Inflammatory macrophage treated with lipopolysaccharide for 1 hour (primary cell): ENCODE results near the gene NUMB.

Experiments used
- DNase-seq, 2 donors: peaks; one replicate each; pipeline ENCODE4 v3.0.0-alpha.2; 2020 to 2022

Gene NUMB

DNA sequence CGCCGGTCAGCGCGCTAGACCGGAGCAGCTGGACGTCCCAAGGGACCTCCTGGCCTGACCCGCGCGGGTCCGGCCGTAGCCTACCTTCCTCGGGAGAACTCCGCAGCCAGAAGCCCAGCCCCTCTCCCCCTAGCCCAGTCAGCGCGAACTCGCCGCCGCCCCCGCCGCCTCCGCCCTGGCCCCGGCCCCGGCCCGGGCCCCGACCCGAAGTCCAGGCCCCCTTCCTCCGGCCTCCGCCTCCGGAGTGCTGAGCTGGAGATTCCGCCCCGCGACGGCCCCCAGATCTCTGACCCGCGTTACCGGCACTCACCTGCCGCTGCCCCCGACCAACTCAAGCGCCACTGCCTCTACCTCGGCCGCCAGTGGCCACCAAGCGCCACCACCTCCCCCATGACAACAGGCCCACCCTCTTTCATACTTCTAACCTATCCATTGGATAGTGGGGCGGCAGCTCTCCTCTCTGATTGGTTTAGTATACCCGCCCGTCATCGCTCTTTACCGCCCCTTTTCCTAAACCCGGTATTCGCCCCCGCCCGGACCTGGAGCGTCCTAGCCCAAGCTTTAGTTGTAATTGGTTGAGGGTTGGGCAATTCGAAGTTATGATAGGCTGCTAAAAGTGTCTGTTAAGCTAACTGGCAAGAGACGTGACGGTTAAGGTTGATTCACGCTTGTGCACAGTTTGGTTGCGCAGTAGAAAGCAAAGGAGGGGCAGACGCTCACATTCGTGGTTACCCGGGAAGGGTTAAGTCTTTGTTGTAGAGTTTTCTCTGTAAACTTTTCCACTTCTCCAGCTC lies at the start of gene NUMB:
TSS of gene NUMB (minus strand) at position 364 of the 794 bp plus-strand sequence. CDS start 102,795 bp downstream, outside the sequence.
- DNase-seq: peak; percentile 100

DNA sequence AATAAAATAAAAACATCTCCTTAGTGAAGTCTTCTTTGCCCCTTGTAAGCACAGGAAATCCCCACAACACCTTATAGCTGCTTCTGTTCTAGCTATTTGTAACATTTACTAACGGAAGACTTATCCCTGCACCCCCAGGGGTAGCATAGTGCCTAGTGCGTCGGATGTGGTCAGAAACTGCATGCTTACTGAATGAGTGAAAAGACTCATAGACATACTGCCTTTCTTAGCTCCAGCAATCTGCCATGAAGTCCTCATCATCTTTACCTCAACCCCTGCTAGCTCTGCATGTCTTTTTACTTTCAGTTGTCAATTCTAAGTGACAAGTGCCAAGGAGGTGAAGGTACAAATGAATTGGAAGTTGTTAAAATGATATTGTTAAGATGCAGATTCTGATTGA lies 45.3 kb upstream of the NUMB start:
- DNase-seq: no peak

DNA sequence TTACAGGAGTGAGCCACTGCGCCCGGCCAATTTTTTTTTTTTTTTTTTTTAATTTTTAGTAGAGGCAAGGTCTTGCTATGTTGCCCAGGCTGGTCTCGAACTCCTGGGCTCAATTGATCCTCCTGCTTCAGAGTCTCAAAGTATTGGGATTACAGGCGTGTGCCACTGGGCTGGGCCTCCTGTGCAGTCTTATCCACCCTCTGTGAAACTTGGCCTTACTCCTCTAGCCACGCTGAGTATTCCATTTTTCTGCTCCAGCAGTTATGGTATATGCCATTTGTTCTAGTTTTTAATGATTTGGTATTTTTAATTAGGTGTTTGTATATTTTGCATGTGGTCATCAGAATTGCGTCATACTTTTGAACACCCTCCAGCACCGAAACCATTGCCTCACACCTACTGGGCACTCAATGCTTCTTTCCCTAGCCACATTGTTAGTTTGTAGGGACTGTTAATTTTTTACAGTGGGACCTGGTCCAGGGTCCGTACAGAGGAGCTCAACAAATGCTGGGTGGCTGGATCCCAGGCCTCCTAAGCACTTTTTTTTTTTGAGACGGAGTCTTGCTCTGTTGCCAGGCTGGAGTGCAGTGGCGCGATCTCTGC lies 43.8 kb upstream of the NUMB start:
- no peak for DNase-seq

DNA sequence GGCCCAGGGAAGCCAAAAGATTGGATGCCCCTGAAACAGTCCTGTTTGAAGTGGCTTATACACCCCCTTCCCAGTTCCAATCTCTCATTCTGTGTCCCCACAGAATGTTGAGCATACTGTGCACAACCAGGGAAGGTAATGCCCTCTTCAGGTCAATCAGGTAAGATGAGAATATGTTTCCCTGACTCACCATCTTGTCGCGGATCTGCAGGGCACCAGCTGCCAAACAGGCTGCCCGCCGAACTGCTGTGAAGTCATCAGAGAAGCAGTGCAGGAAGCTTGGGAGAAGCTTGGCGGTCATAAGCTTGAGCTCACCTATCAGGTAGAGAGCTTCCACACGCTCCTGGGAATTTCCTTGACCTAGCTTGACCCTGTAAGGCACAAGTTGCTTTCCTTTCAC lies 42.0 kb upstream of the NUMB start:
- DNase-seq: no peak

DNA sequence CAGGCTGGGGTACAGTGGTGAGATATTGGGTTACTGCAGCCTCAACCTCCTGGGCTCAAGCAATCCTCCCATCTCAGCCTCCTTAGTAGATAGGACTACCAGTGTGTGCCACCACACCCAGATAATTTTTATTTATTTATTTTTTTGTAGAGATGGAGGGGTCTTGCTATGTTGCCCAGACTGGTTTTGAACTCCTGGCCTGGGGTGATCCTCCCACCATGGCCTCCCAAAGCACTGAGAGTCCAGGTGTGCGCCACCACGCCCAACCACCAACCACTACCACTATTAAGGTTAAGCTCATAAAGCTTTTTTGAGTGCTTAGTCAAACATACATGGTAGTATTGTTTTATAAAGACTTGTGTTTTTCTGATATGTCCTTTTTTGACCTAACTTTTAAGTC lies 36.2 kb upstream of the NUMB start:
- DNase-seq: no peak

DNA sequence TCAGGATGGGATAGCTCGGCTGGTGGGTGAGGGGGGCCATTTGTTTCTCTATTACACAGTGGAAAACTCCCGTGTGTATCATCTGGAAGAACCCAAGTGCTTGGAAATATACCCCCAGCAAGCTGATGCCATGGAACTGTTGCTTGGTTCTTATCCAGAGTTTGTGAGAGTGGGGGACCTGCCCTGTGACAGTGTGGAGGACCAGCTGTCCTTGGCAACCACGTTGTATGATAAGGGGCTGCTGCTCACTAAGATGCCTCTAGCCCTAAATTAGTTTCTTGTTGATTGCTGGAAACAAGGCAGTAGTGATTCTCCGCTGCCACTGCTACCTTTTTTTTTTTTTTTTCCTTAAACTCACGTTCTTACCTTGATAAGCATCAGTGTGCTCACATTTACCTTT lies 34.3 kb upstream of the NUMB start:
- DNase-seq: no peak

DNA sequence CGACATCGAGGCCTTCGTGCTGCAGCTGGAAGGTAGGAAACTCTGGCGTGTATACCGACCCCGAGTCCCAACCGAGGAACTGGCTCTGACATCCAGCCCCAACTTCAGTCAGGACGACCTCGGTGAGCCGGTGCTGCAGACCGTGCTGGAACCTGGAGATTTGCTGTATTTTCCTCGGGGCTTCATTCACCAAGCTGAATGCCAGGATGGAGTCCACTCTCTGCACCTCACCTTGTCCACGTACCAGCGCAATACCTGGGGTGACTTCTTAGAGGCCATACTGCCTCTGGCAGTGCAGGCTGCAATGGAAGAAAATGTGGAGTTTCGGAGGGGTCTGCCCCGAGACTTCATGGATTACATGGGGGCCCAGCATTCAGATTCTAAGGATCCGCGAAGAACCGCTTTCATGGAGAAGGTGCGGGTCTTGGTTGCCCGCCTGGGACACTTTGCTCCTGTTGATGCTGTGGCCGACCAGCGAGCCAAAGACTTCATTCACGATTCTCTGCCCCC lies 33.8 kb upstream of the NUMB start:
- DNase-seq: no peak

DNA sequence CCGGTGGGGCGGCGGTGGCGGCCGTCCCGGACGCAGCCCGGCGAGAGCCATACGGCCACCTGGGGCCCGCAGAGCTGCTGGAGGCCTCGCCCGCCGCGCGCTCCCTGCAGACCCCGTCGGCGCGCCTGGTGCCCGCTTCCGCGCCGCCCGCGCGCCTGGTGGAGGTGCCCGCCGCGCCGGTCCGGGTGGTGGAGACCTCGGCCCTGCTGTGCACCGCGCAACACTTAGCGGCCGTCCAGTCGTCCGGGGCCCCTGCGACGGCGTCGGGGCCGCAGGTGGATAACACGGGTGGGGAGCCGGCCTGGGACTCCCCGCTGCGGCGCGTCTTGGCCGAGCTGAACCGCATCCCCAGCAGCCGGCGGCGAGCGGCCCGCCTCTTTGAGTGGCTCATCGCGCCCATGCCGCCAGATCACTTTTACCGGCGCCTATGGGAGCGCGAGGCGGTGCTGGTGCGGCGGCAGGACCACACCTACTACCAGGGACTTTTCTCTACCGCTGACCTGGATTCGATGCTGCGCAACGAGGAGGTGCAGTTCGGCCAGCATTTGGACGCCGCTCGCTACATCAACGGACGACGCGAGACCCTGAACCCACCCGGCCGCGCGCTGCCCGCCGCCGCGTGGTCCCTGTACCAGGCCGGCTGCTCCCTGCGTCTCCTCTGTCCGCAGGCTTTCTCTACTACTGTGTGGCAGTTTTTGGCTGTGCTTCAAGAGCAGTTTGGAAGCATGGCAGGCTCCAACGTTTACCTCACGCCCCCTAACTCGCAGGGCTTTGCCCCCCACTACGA lies 33.1 kb upstream of the NUMB start:
- DNase-seq: peak; percentile 40 to 52

DNA sequence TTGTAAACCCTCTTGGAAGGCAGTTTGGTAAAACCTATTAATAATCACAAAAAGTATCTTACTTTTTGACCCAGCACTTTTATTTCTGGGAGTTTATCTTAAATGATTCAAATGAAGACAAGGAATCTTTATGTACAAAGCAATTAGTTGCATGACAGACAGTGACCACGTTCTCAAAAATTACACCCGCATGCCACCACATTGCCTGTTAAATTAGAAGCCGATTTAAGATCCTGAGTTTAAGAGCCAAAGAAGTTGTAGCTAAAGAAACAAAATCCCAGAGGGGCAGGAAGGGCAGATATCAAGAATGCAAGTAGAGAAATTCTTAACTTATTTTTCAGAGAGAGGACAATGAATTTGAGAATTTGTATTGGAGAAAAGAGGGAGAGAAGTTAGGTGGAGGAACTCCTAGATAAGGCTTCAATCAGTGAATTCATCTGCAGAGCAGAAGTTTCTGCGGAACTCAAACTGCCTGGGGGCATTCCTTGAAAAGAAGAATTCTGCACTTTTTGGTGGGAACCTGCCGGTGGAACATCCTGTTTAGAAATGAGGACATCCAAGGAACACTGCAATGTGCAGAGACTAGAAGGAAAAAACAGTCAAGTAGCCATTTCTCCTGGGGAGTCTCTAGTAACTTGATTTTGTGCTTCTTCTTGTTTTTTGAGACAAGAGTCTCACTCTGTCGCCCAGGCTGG lies 31.3 kb upstream of the NUMB start:
- DNase-seq: no peak

DNA sequence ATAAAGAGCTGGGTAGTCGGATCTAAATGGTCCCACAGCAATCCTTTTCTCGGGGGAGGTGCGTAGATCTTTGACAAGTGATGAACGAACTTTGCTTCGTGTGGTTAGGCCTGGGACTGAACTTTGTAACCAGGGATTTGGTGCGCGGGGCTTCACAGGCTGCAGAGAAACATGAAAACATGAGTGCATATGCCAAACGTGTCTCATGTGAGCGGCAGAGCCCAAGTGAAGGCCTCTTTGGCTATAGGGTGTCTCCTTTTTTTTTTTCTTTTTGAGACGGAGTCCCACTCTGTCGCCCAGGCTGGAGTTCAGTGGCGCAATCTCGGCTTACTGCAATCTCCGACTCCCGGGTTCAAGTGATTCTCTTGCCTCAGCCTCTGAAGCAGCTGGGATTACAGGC lies 20.3 kb upstream of the NUMB start:
- no peak for DNase-seq

DNA sequence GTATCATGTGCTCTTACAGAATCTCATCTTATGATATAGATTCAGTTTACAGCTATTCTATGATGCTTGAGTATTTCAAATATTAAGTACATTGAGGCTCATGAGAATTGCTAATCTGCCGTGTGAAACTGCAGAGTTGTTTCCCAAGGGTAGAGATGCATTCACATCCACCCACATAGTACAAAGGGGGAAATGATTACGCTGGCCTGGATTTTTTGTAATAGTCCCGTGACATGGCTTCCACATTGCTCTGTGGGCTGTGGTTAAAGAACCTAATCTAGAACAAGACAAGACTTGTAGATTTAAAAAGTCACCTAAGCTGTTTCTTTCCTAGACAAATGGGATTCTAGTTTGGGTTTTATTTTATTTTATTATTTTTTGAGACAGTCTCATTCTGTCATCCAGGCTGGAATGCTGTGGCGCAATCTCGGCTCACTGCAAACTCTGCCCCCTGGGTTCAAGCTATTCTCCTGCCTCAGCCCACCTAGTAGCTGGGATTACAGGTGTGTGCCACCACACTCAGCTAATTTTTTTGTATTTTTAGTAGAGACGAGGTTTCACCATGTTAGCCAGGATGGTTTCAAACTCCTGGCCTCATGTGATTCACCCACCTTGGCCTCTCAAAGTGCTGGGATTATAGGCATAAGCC lies 19.4 kb upstream of the NUMB start:
- peak; percentile 97 to 99 for DNase-seq

DNA sequence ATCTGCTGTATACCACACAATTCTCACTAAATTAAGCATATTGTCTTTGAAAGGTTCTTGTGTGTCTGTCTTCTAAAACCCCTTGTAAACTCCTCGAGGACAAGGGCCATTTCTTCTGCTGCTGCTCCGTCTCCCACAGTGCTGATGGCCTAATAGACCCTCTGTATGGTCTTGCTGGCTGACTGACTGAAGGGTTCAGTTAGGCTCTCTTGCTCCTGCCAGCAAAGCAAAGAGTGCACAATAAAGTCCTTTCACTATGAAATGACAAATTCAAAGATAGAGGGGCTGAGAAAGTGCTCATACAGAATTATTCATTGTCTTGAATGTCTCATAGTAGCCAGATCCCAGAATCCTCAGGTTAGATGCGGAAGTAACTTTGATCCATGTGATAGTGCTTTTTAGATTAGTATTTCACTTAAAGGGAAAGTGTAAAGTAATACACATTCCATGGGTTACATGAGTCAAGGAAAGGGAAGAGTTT lies 18.1 kb upstream of the NUMB start:
- DNase-seq: peak in 1 of 2 donors; percentile 12

DNA sequence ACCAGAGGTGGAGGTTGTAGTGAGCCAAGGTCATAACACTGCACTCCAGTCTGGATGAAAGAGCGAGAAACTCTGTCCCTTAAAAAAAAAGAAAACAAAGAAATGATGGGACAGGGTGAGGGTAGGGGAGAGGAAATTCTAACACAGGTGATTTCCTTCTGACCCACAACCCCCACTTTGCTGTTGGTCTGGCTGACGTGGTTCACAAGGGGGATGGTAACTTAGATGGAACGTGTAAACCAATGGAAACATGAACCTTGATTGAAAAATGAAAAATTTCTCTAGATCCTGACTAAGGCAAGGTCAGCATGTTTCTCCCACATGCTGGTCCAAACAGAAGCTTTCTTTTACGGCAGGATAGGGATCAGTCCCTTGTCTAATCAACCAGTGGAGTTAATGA lies 16.6 kb upstream of the NUMB start:
- no peak for DNase-seq

DNA sequence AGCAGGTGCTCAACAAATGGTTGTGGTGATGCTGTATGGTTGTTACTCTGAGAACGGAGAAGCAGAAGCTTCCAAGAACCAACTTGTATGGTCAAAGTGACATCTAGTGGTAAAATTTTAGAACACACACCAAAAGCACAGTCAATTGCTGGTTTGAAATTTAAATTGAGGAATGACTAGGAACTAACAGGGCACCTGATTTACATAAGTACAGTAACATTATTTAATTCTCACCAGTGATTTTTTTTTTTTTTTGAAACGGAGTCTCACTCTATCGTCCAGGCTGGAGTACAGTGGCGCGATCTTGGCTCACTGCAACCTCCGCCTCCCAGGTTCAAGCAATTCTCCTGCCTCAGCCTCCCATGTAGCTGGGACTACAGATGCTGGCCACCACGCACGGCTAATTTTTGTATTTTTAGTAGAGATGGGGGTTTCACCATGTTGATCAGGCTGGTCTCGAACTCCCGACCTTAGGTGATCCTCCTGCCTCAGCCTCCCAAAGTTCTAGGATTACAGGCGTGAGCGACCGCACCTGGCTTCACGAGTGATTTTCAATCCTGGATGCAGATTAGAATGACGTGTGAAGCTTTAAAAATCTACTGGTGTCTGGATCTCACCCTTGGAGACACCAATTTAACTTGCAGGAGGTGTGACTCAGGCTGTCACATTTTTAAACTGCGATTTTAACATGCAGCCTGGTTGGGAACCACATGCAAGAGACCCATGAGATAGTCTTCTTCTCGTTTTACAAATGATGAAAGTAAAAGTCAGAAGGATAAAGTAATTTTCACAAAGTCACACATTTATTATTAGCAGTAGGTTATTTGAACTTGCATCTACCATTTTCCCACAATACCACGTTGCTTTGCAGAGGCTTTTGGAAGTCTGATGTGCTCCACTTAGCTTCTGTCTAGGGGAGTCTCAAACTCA lies 14.1 kb upstream of the NUMB start:
- DNase-seq: peak; percentile 72 to 89

DNA sequence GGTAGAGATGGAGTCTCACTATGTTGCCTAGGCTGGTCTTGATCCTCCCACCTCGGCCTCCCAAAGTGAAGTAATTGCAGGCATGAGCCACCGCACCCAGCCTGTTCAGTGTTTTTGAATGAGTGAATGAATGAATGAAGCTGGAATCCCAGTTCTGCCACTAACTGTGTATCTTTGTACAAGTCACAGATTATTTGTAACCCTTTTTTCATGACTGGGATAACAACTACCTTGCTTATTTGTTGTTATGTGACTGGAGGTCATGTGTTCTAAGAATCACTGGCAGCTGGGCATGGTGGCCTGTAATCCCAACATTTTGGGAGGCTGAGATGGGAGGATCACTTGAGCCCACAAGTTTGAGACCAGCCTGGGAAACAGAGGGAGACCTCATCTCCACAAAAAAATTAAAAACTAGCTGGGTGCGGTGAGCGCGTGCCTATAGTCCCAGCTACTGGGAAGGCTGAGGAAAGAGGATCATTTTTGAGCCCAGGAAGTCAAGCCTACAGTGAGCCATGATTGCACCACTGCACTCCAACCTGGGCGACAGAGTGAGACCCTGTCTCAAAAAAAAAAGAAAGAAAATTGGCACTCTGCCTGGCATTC lies 13.3 kb upstream of the NUMB start:
- no peak for DNase-seq

DNA sequence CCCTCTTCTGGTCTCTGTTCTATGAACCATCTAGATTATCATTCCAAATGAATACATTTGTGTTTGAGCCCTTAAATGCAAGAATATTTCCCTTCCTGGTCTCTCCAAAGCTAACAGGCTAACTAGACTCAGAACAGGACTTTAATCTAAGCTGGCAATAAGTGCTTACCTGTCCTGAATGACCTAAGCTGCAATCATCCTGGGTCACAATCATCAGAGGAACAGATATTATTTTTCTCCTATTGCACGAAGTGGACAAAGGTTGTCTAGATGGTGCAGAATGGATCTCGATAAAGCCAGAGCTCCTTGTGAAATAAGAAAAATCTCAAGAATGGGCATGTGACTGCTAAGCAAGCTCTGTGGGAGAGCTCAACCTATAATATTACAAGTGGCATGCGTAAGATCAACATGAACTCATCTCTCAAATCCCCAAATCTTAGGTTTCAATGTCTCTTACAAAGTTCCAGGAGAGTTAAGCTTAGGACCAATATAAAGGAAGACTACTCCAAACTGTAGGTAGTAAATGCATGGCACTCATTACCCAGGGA lies 10.6 kb upstream of the NUMB start:
- DNase-seq: peak; percentile 42 to 86

DNA sequence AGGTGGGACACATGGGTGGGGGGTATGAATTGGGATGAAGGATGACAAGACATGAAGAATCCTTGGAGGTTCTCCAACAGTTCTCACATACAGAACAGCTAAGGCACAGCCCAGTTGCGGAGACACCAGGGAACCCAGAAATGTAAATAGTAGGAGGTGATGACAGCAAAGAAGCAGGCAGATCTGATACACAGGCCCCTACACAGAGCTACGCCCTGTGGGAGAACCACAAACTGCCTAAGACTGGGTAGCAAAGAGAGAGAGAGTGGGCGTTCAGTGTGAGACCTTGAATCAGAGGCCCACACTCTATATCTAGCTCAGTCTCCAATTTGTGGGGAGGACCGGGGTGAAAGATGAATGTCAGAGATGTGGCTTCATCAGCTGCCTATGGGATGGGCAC lies 9.5 kb upstream of the NUMB start:
- DNase-seq: peak; percentile 78 to 95

DNA sequence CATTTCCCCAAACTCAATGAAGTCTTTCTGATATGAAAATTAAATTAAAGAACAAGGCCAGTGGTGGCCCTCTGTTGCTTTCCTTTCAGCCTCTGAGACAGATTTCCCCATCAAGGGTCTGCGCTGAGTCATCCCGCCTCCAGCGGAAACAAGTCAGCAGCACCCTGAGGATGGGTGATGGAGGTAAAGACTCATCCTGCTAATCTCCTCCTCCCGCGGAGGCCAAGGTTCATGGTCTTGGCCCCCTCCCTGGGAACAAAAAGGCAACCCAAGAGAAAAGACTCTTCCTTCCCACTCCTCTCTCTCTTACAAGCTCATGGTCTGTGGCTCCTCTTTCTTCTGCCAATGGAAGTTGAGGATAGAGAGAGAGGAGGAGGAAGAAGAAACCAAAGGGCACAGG lies 9.0 kb upstream of the NUMB start:
- DNase-seq: peak; percentile 93 to 95

DNA sequence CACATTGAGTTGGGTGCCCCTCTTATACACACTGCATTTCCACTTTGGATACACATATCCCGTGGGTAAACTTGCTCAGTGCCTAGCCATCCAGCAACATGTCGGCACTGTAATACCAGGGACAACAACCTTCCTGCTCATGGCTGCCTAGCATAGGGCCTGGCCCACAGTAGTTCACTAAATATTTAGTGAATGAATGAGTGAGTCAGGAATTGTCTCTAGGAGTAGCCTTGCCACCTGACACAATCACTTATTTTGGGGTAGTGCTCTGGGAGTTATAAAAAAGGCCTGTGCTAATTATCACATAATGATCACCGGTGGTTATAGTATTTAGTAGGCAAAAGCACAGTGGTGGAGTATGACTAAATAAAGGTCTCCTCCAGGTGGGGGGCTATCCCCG lies 8.5 kb upstream of the NUMB start:
- DNase-seq: peak in 1 of 2 donors; percentile 15

DNA sequence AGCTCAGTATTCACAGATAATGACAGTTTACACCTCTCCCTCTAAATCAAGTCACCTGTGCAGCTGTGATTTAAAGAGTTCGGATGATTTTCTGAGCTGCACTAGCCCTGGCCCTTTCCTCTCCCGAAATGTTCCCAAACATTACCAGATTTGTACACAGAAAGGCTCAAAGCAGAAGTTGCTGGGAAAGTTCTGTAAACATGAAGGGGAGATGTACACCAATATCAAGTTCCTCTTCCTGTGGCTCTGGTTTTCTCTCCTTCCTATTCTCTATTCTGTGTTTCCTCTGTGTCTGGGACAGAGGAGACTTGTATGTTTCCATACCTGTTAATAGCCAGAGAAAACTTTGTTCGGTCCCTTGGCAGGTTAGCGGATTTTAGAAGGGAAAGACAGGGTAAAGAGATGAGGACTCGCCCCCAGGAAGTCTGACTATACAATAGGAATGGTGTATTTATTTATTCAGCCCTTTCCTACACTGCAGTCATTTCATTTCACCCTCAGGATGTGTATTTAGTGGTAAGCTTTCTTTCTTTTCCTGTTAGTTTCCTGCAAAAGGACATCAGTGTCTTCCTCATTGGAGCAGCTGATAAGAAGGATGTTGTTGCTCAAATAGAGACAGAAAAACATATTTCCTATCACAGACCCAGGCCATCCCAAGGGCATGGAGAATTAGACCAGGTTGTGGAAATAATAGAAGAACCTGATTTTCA lies 7.6 kb upstream of the NUMB start:
- peak; percentile 92 to 95 for DNase-seq
